ENCODE results near the gene INHBB.

INHBB gene

GRCh38 chr2:120346026-120346666, at the start of gene INHBB:
Gene INHBB (plus strand): TSS chr2:120346136. CDS start chr2:120346189, 53 bp downstream.
- Histone ChIP-seq H3K4me1 (ENCODE audit: control insufficient read depth, insufficient read depth, low read length) (no peaks in the 10 kb centered on the region), H3K4me3 (ENCODE audit: low read length) (peak within 1 kb of the TSS; percentile 83), H3K9me3 (ENCODE audit: control insufficient read depth, low read length) (no peaks in the 10 kb centered on the region), H3K9ac (ENCODE audit: low read length) (peak within 1 kb of the TSS; percentile 79), H3K27me3 (replicated peaks; ENCODE audit: control insufficient read depth, insufficient read depth, low read length) (peaks cover 24% of the 10 kb centered on the region), H3K36me3 (ENCODE audit: control insufficient read depth, insufficient read depth, low read length, severe bottlenecking) (peaks cover 20% of the 10 kb centered on the region)
- DNase-seq (ENCODE audit: low read depth): peak; percentile 77

GRCh38 chr2:120298173-120298835, 47.6 kb upstream of the INHBB start:
- Histone ChIP-seq H3K27me3 (replicated peaks; ENCODE audit: control insufficient read depth, insufficient read depth, low read length) (no peaks in the 10 kb centered on the region), H3K36me3 (ENCODE audit: control insufficient read depth, insufficient read depth, low read length, severe bottlenecking) (peaks cover 32% of the 10 kb centered on the region), H3K9ac (ENCODE audit: low read length) (no peak overlapping the region), H3K4me1 (ENCODE audit: control insufficient read depth, insufficient read depth, low read length) (no peaks in the 10 kb centered on the region), H3K9me3 (ENCODE audit: control insufficient read depth, low read length) (no peaks in the 10 kb centered on the region), H3K4me3 (ENCODE audit: low read length) (no peak overlapping the region)
- DNase-seq (ENCODE audit: low read depth): peak; percentile 41

GRCh38 chr2:120299004-120299403, 46.9 kb upstream of the INHBB start:
- Histone ChIP-seq H3K36me3 (ENCODE audit: control insufficient read depth, insufficient read depth, low read length, severe bottlenecking) (peaks cover 25% of the 10 kb centered on the region), H3K9me3 (ENCODE audit: control insufficient read depth, low read length) (no peaks in the 10 kb centered on the region), H3K27me3 (replicated peaks; ENCODE audit: control insufficient read depth, insufficient read depth, low read length) (no peaks in the 10 kb centered on the region), H3K9ac (ENCODE audit: low read length) (no peak overlapping the region), H3K4me3 (ENCODE audit: low read length) (no peak overlapping the region), H3K4me1 (ENCODE audit: control insufficient read depth, insufficient read depth, low read length) (no peaks in the 10 kb centered on the region)
- no peak for DNase-seq (ENCODE audit: low read depth)

- no peaks in the 10 kb centered on the region for H3K9me3 ChIP-seq (ENCODE audit: control insufficient read depth, low read length)
- peaks cover 20% of the 10 kb centered on the region for H3K36me3 ChIP-seq (ENCODE audit: control insufficient read depth, insufficient read depth, low read length, severe bottlenecking)
- H3K27me3 ChIP-seq (replicated peaks; ENCODE audit: control insufficient read depth, insufficient read depth, low read length): no peaks in the 10 kb centered on the region
- H3K9ac ChIP-seq (ENCODE audit: low read length): no peak overlapping the region
- H3K4me3 ChIP-seq (ENCODE audit: low read length): no peak overlapping the region
- H3K4me1 ChIP-seq (ENCODE audit: control insufficient read depth, insufficient read depth, low read length): no peaks in the 10 kb centered on the region
- DNase-seq (ENCODE audit: low read depth): no peak
Observed at GRCh38 chr2:120299561-120299960, 46.4 kb upstream of the INHBB start.

GRCh38 chr2:120300385-120300784, 45.6 kb upstream of the INHBB start:
- Histone ChIP-seq H3K4me3 (ENCODE audit: low read length) (no peak overlapping the region), H3K36me3 (ENCODE audit: control insufficient read depth, insufficient read depth, low read length, severe bottlenecking) (peaks cover 14% of the 10 kb centered on the region), H3K9me3 (ENCODE audit: control insufficient read depth, low read length) (no peaks in the 10 kb centered on the region), H3K27me3 (replicated peaks; ENCODE audit: control insufficient read depth, insufficient read depth, low read length) (no peaks in the 10 kb centered on the region), H3K4me1 (ENCODE audit: control insufficient read depth, insufficient read depth, low read length) (no peaks in the 10 kb centered on the region), H3K9ac (ENCODE audit: low read length) (no peak overlapping the region)
- DNase-seq (ENCODE audit: low read depth): no peak

- Histone ChIP-seq H3K9me3 (ENCODE audit: control insufficient read depth, low read length) (no peaks in the 10 kb centered on the region), H3K36me3 (ENCODE audit: control insufficient read depth, insufficient read depth, low read length, severe bottlenecking) (peaks cover 10% of the 10 kb centered on the region), H3K4me1 (ENCODE audit: control insufficient read depth, insufficient read depth, low read length) (no peaks in the 10 kb centered on the region), H3K27me3 (replicated peaks; ENCODE audit: control insufficient read depth, insufficient read depth, low read length) (no peaks in the 10 kb centered on the region), H3K4me3 (ENCODE audit: low read length) (no peak overlapping the region), H3K9ac (ENCODE audit: low read length) (no peak overlapping the region)
- DNase-seq (ENCODE audit: low read depth): no peak
Observed at GRCh38 chr2:120301284-120301683, 44.7 kb upstream of the INHBB start.

GRCh38 chr2:120302301-120302700, 43.6 kb upstream of the INHBB start:
- DNase-seq (ENCODE audit: low read depth): no peak
- no peak overlapping the region for H3K4me3 ChIP-seq (ENCODE audit: low read length)
- H3K36me3 ChIP-seq (ENCODE audit: control insufficient read depth, insufficient read depth, low read length, severe bottlenecking): peaks cover 10% of the 10 kb centered on the region
- H3K9me3 ChIP-seq (ENCODE audit: control insufficient read depth, low read length): no peaks in the 10 kb centered on the region
- H3K4me1 ChIP-seq (ENCODE audit: control insufficient read depth, insufficient read depth, low read length): no peaks in the 10 kb centered on the region
- no peak overlapping the region for H3K9ac ChIP-seq (ENCODE audit: low read length)
- no peaks in the 10 kb centered on the region for H3K27me3 ChIP-seq (replicated peaks; ENCODE audit: control insufficient read depth, insufficient read depth, low read length)

GRCh38 chr2:120303177-120303576, 42.8 kb upstream of the INHBB start:
- Histone ChIP-seq H3K4me3 (ENCODE audit: low read length) (no peak overlapping the region), H3K9ac (ENCODE audit: low read length) (no peak overlapping the region), H3K9me3 (ENCODE audit: control insufficient read depth, low read length) (no peaks in the 10 kb centered on the region), H3K36me3 (ENCODE audit: control insufficient read depth, insufficient read depth, low read length, severe bottlenecking) (peaks cover 10% of the 10 kb centered on the region), H3K4me1 (ENCODE audit: control insufficient read depth, insufficient read depth, low read length) (no peaks in the 10 kb centered on the region), H3K27me3 (replicated peaks; ENCODE audit: control insufficient read depth, insufficient read depth, low read length) (no peaks in the 10 kb centered on the region)
- no peak for DNase-seq (ENCODE audit: low read depth)

- Histone ChIP-seq H3K4me1 (ENCODE audit: control insufficient read depth, insufficient read depth, low read length) (no peaks in the 10 kb centered on the region), H3K4me3 (ENCODE audit: low read length) (no peak overlapping the region), H3K9me3 (ENCODE audit: control insufficient read depth, low read length) (no peaks in the 10 kb centered on the region), H3K9ac (ENCODE audit: low read length) (no peak overlapping the region), H3K27me3 (replicated peaks; ENCODE audit: control insufficient read depth, insufficient read depth, low read length) (no peaks in the 10 kb centered on the region), H3K36me3 (ENCODE audit: control insufficient read depth, insufficient read depth, low read length, severe bottlenecking) (peaks cover 4% of the 10 kb centered on the region)
- DNase-seq (ENCODE audit: low read depth): no peak
Observed at GRCh38 chr2:120305296-120305695, 40.6 kb upstream of the INHBB start.

GRCh38 chr2:120305937-120306490, 39.9 kb upstream of the INHBB start:
- DNase-seq (ENCODE audit: low read depth): no peak
- no peak overlapping the region for H3K4me3 ChIP-seq (ENCODE audit: low read length)
- no peaks in the 10 kb centered on the region for H3K4me1 ChIP-seq (ENCODE audit: control insufficient read depth, insufficient read depth, low read length)
- H3K9me3 ChIP-seq (ENCODE audit: control insufficient read depth, low read length): no peaks in the 10 kb centered on the region
- H3K9ac ChIP-seq (ENCODE audit: low read length): no peak overlapping the region
- no peaks in the 10 kb centered on the region for H3K27me3 ChIP-seq (replicated peaks; ENCODE audit: control insufficient read depth, insufficient read depth, low read length)
- H3K36me3 ChIP-seq (ENCODE audit: control insufficient read depth, insufficient read depth, low read length, severe bottlenecking): no peaks in the 10 kb centered on the region

- H3K4me1 ChIP-seq (ENCODE audit: control insufficient read depth, insufficient read depth, low read length): no peaks in the 10 kb centered on the region
- H3K36me3 ChIP-seq (ENCODE audit: control insufficient read depth, insufficient read depth, low read length, severe bottlenecking): no peaks in the 10 kb centered on the region
- H3K9ac ChIP-seq (ENCODE audit: low read length): no peak overlapping the region
- no peak overlapping the region for H3K4me3 ChIP-seq (ENCODE audit: low read length)
- DNase-seq (ENCODE audit: low read depth): no peak
- no peaks in the 10 kb centered on the region for H3K27me3 ChIP-seq (replicated peaks; ENCODE audit: control insufficient read depth, insufficient read depth, low read length)
- no peaks in the 10 kb centered on the region for H3K9me3 ChIP-seq (ENCODE audit: control insufficient read depth, low read length)
Observed at GRCh38 chr2:120307482-120307881, 38.5 kb upstream of the INHBB start.
